ES-I3 (cell line): ENCODE measurements around the gene MLF2.

Experiments
- H3K36me3 ChIP-seq: 2 replicates; pipeline ENCODE4 v1.6.1; 2013; ENCODE audit warnings: mild to moderate bottlenecking, low read length, control low read depth, moderate library complexity; ENCODE audit not compliant: insufficient read depth
- H3K4me1 ChIP-seq: 2 replicates; pipeline ENCODE4 v1.6.1; 2013; ENCODE audit warnings: mild to moderate bottlenecking, control low read depth, low read length; ENCODE audit not compliant: insufficient read depth
- H3K9ac ChIP-seq: 2 replicates; pipeline ENCODE4 v1.6.1; 2013; ENCODE audit warnings: low read depth, mild to moderate bottlenecking, low read length, moderate library complexity
- H3K9me3 ChIP-seq: 2 replicates; pipeline ENCODE4 v1.6.1; 2013; ENCODE audit warnings: mild to moderate bottlenecking, low read length, moderate library complexity; ENCODE audit not compliant: control insufficient read depth, insufficient read depth

Gene MLF2

DNA sequence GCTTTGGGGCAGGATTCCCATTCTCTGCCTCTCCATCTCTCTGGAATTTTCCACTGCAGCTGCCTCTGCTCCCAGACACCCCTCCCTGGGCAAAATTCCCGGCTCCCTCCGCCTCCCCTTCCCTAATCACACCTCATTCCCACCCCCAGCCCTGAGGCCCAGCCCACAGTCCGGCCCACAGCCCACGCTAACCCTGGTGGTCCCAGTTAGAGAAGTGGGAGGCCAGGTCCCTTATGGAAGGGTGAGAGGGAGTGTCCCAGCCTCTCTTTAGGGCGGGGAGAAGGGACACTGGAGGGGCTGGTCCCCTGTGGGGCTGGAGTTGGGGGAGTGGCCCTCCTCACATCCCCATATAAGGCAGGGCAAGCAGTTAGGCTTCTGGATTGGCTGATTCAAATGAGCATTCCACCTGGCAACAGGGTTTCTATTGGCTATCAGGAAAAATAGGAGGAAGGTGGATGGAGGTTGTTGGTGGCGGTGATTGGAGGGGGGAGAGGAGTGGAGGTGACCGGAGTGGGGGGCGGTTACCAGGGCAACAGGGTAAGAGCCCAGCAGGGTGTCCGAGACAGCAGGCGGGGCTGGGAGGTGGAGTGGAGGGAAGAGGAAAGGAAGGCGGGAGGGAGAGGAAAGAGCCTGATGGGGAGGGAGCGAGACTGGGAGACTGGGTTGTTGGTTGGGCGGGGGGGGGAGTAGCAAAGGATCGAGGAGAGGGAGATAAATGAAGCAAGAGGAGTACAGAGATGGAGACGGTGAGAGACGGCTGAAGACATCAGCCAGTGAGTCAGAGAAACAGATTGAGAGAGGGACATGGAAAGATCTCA lies 11.3 kb upstream of the MLF2 start:
- H3K4me1 ChIP-seq = peaks cover 22% of the 10 kb centered on the region
- no peaks in the 10 kb centered on the region for H3K36me3 ChIP-seq
- H3K9ac ChIP-seq = peak overlapping the region; percentile 36
- no peaks in the 10 kb centered on the region for H3K9me3 ChIP-seq

- H3K9ac ChIP-seq = peak overlapping the region; percentile 36
- H3K4me1 ChIP-seq = peaks cover 21% of the 10 kb centered on the region
- no peaks in the 10 kb centered on the region for H3K9me3 ChIP-seq
- no peaks in the 10 kb centered on the region for H3K36me3 ChIP-seq
Measured at GRCh38 chr12:6763380-6763779, 10.4 kb upstream of the MLF2 start.

DNA sequence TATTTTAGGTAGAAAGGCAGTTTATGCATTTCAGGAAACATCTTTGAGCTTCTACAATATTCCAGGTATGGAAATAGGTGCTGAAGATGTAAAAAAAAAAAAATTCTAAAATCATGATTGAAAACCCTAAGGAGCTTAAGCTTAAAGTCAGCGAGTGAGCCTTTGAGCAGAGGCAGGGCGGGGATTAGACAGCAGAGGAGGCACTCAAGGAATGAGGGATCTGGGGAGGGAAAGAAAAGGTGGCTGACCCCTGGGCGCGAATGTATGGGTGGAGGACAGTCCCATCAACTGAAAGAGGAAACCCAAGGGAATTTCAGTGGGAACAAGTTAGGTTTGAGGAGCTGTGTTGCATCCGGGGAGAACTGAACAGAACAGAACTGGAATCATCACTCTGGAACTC lies 6.8 kb upstream of the MLF2 start:
- Histone ChIP-seq H3K9me3 (no peaks in the 10 kb centered on the region), H3K4me1 (peaks cover 17% of the 10 kb centered on the region), H3K9ac (no peak overlapping the region), H3K36me3 (no peaks in the 10 kb centered on the region)

DNA sequence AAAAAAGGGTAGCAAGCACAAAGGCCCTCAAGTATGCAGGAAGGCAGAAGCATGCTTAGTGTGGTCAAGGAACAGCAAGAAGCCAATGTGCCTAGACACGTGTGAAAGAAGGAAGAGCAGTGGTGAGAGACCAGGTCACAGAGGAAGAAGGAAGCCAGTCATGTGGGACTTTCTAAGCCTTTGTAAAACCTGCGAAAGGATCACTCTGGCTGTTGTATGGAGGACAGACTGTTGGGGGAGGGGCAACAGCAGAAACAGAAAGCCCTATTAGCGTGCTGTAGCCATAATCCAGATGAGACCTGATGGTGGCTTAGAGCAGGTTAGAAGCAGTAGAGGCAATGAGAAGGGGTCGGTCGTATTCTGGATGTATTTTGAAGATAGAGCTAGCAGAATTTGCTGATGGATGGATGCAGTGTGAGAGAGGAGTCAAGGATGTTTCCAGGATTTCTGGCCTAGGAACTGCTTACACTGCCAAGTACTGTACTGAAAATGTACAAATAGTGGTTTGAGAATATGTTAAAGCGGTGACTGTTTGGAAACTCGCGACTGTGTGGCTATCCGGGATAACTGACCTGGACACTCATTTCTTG lies 5.7 kb upstream of the MLF2 start:
- no peaks in the 10 kb centered on the region for H3K9me3 ChIP-seq
- no peaks in the 10 kb centered on the region for H3K36me3 ChIP-seq
- peaks cover 20% of the 10 kb centered on the region for H3K4me1 ChIP-seq
- H3K9ac ChIP-seq = no peak overlapping the region

GRCh38 chr12:6757028-6757690 lies 4.2 kb upstream of the MLF2 start:
- Histone ChIP-seq H3K9me3 (no peaks in the 10 kb centered on the region), H3K36me3 (no peaks in the 10 kb centered on the region), H3K9ac (no peak overlapping the region), H3K4me1 (peaks cover 15% of the 10 kb centered on the region)

GRCh38 chr12:6754411-6754810 lies 1.5 kb upstream of the MLF2 start:
- H3K9ac ChIP-seq = no peak overlapping the region
- H3K4me1 ChIP-seq = peaks cover 20% of the 10 kb centered on the region
- H3K36me3 ChIP-seq = peaks cover 20% of the 10 kb centered on the region
- no peaks in the 10 kb centered on the region for H3K9me3 ChIP-seq

- Histone ChIP-seq H3K9me3 (no peaks in the 10 kb centered on the region), H3K4me1 (peaks cover 19% of the 10 kb centered on the region), H3K36me3 (peaks cover 23% of the 10 kb centered on the region), H3K9ac (no peak overlapping the region)
Measured at GRCh38 chr12:6753772-6754356, 923 bp upstream of the MLF2 start.

DNA sequence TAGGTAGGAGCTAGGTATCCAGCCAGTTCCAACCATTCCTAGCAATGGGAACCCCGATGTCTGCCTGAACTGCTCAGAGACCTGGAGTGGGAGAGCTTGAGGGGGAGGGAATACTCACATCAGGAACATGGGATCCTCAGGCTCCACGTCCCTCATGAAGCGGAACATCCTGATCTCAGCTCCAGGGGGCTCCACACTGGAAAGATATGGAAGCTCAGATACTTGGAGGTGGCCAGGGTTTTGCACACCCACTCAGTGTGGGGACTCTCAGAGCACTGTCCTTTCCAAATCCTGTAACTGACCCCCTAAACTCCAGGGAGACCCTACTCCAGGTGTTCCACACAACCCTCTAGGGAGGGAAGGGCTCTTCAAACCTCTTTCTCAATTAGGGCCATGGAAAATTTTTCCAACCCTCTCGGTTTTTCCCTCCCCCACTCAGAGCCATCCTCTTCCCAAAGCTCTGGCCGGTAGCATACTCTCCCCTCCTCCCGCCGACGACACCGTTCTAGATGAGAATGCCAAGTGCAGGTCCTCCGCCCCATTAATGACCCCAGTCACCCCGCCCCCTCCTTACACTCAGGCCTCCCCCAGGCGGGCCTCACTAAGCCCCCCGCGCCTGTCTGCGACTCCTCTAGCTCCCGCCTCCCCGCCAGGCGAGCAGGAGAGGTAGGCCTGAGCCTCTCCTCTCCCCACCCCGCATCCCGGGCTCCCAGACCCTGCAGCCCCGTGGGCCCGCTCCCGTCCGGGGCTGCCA lies 597 bp downstream of the MLF2 start:
- peak overlapping the region; percentile 96 for H3K9ac ChIP-seq
- H3K4me1 ChIP-seq = peaks cover 14% of the 10 kb centered on the region
- no peaks in the 10 kb centered on the region for H3K9me3 ChIP-seq
- H3K36me3 ChIP-seq = peaks cover 30% of the 10 kb centered on the region

DNA sequence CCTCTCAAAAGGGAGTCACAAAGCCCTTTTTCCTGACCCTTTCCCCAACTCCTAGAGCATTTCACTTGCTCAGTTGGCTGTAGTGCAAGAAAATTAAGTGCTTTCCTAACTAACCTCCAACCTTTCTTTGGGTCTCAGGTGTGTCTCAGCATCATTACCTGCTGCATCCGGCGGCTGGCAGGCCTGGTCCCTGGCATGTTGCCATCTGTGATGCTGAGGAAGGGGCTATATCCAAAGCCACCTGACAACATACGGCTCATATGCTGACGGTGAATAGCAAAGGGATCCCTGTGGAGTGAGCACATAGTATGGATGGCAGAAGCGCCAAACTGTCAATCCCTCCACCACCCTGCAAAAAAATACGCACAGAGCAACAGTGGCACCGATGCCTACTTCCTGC lies 1.2 kb downstream of the MLF2 start:
- H3K4me1 ChIP-seq = peaks cover 13% of the 10 kb centered on the region
- H3K9ac ChIP-seq = peak overlapping the region; percentile 96; the same call in 1 of the 2 replicates
- peaks cover 30% of the 10 kb centered on the region for H3K36me3 ChIP-seq
- H3K9me3 ChIP-seq = no peaks in the 10 kb centered on the region

- Histone ChIP-seq H3K36me3 (peaks cover 30% of the 10 kb centered on the region), H3K9me3 (no peaks in the 10 kb centered on the region), H3K4me1 (peaks cover 13% of the 10 kb centered on the region), H3K9ac (no peak overlapping the region)
Measured at GRCh38 chr12:6750506-6750905, 2.4 kb downstream of the MLF2 start.

GRCh38 chr12:6748761-6749160 lies 4.2 kb downstream of the MLF2 start:
- peaks cover 30% of the 10 kb centered on the region for H3K36me3 ChIP-seq
- peaks cover 6% of the 10 kb centered on the region for H3K4me1 ChIP-seq
- no peak overlapping the region for H3K9ac ChIP-seq
- no peaks in the 10 kb centered on the region for H3K9me3 ChIP-seq

DNA sequence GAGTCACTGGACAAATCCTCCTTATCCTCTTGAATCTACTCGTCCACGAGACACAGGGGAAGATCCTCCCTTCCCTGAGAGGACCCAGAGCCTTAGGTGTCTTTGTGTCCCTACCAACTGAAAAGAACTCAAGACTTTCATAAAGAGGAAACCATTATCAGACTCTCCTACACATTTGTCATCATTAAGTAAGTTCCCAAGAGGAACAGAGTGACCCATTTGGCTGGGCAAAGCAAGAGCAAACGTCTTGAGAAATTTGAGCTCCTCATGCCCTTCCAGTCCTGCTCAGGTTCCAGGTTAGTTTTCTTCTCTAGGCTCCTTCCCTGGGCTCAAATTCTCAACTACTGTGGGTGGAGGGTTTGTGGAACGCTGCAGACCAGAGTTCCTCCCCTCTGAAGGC lies 5.7 kb downstream of the MLF2 start:
- no peaks in the 10 kb centered on the region for H3K9me3 ChIP-seq
- peaks cover 30% of the 10 kb centered on the region for H3K36me3 ChIP-seq
- H3K9ac ChIP-seq = no peak overlapping the region
- peaks cover 5% of the 10 kb centered on the region; the same call in 1 of the 2 replicates for H3K4me1 ChIP-seq

GRCh38 chr12:6745741-6746525 lies 7.0 kb downstream of the MLF2 start:
- Histone ChIP-seq H3K9ac (no peak overlapping the region), H3K9me3 (no peaks in the 10 kb centered on the region), H3K36me3 (peaks cover 20% of the 10 kb centered on the region), H3K4me1 (no peaks in the 10 kb centered on the region)
